GM12872 (cell line): Measurements from ENCODE around the gene EAPP.

Source experiments
- CTCF ChIP-seq: IDR thresholded peaks from 3 replicates; pipeline ENCODE4 v1.5.1; 2011; ENCODE audit warnings: low read depth, mild to moderate bottlenecking, low read length, moderate library complexity; ENCODE audit not compliant: insufficient read depth

The EAPP gene

GRCh38 chr14:34522496-34522895, 17.0 kb downstream of the EAPP start:
- TF ChIP-seq CTCF, result no peak

- TF ChIP-seq CTCF, result no peak
These were observed 31.6 kb downstream of the EAPP start for GRCh38 chr14:34507884-34508283.

GRCh38 chr14:34507459-34507858, 32.0 kb downstream of the EAPP start:
- no peak for TF ChIP-seq CTCF

- TF ChIP-seq CTCF, result no peak
These were observed 36.8 kb downstream of the EAPP start for GRCh38 chr14:34502545-34503225.

- no peak for TF ChIP-seq CTCF
These were observed 37.5 kb downstream of the EAPP start for GRCh38 chr14:34502001-34502400.

GRCh38 chr14:34501004-34501580, 38.4 kb downstream of the EAPP start:
- no peak for TF ChIP-seq CTCF

- peak; percentile 50; the same call in 2 of the 3 replicates for TF ChIP-seq CTCF
These were observed 40.7 kb downstream of the EAPP start for GRCh38 chr14:34498684-34499412.
